Stimulated activated CD4-positive, alpha-beta T cell treated with anti-CD3 and anti-CD28 coated beads, Interleukin-4, amount 100 ng/mL, for 1 hour (primary cell): ENCODE measurements around the gene TLNRD1.

Experiments used
- DNase-seq: peaks from one replicate; pipeline ENCODE4 v3.0.0-alpha.2; 2020

Gene TLNRD1

GRCh38 chr15:80978685-80979329, 21.9 kb upstream of the TLNRD1 start:
- no peak for DNase-seq

- DNase-seq, result no peak
These were observed 21.1 kb upstream of the TLNRD1 start for GRCh38 chr15:80979538-80980200.

- DNase-seq, result no peak
These were observed 18.5 kb upstream of the TLNRD1 start for GRCh38 chr15:80982205-80982604.

- DNase-seq, result no peak
These were observed 17.9 kb upstream of the TLNRD1 start for GRCh38 chr15:80982839-80983238.

GRCh38 chr15:80984856-80985255, 15.9 kb upstream of the TLNRD1 start:
- no peak for DNase-seq

GRCh38 chr15:80985981-80986380, 14.7 kb upstream of the TLNRD1 start:
- no peak for DNase-seq

GRCh38 chr15:80986487-80986886, 14.2 kb upstream of the TLNRD1 start:
- DNase-seq, result no peak

GRCh38 chr15:80988148-80988796, 12.5 kb upstream of the TLNRD1 start:
- no peak for DNase-seq

GRCh38 chr15:80989081-80989517, 11.6 kb upstream of the TLNRD1 start:
- DNase-seq, result no peak

- DNase-seq, result peak; percentile 99
These were observed 10.9 kb upstream of the TLNRD1 start, which contains the start of gene MESD for GRCh38 chr15:80989518-80990478. MESD (minus strand) TSS chr15:80989819; CDS start chr15:80989791, 28 bp downstream.

GRCh38 chr15:80990955-80991354, 9.8 kb upstream of the TLNRD1 start:
- DNase-seq, result no peak

- DNase-seq, result no peak
These were observed 9.3 kb upstream of the TLNRD1 start for GRCh38 chr15:80991421-80991820.

- DNase-seq, result no peak
These were observed 8.7 kb upstream of the TLNRD1 start for GRCh38 chr15:80992006-80992405.

GRCh38 chr15:80992441-80992840, 8.3 kb upstream of the TLNRD1 start:
- DNase-seq, result no peak

- no peak for DNase-seq
These were observed 4.5 kb upstream of the TLNRD1 start for GRCh38 chr15:80996247-80996646.

- DNase-seq, result no peak
These were observed 3.0 kb upstream of the TLNRD1 start for GRCh38 chr15:80997692-80998091.

GRCh38 chr15:80998251-80998650, 2.5 kb upstream of the TLNRD1 start:
- DNase-seq, result no peak

GRCh38 chr15:80999623-81000036, 1.1 kb upstream of the TLNRD1 start:
- DNase-seq, result peak; percentile 54

- DNase-seq, result no peak
These were observed 539 bp upstream of the TLNRD1 start for GRCh38 chr15:81000144-81000623.

- DNase-seq, result peak; percentile 58
These were observed 657 bp downstream of the TLNRD1 start for GRCh38 chr15:81001152-81002008.

- no peak for DNase-seq
These were observed 1.2 kb downstream of the TLNRD1 start for GRCh38 chr15:81002009-81002330.
